Endometrial microvascular endothelial cells (primary cell): Measurements from ENCODE around the gene MYRIP. TPM values are rescaled to one million over a fixed set of nuclear protein-coding genes. Genes with fewer than 3 reads are reported as not detected.

Source experiments
- in situ Hi-C: cut with HindIII; loops from 2 replicates; pipeline ENCODE4 v1.10.0; 2017; ENCODE audit warnings: low sequenced_read_pairs, low pct_unique_long_range_greater_than_20kb; ENCODE audit errors: inconsistent ontology term
- total RNA-seq: library from RNA; depleted of rRNA; stranded (reverse); fragments of >200 nt; gene quantifications from one replicate; pipeline ENCODE4 v1.2.3, GENCODE V29; 2015; ENCODE audit errors: inconsistent ontology term

Gene MYRIP
- total RNA-seq, 1 donor from 2014 or later: 1.1 TPM

- in situ Hi-C loops: no loop called here
These were observed 328.3 kb downstream of the MYRIP start for GRCh38 chr3:40137591-40138295.

- in situ Hi-C loops: no loop called here
These were observed 334.1 kb downstream of the MYRIP start for GRCh38 chr3:40143283-40144090.

GRCh38 chr3:40148827-40149226 lies 339.4 kb downstream of the MYRIP start:
- in situ Hi-C loops: no loop called here

GRCh38 chr3:40152482-40153133 lies 343.2 kb downstream of the MYRIP start:
- in situ Hi-C loops: no loop called here

- in situ Hi-C loops: no loop called here
These were observed 351.5 kb downstream of the MYRIP start for GRCh38 chr3:40160933-40161332.

- in situ Hi-C loops: no loop called here
These were observed 353.2 kb downstream of the MYRIP start for GRCh38 chr3:40162616-40163015.

- in situ Hi-C loops: no loop called here
These were observed 357.6 kb downstream of the MYRIP start for GRCh38 chr3:40166997-40167396.

GRCh38 chr3:40167958-40168357 lies 358.5 kb downstream of the MYRIP start:
- in situ Hi-C loops: no loop called here

GRCh38 chr3:40169983-40170382 lies 360.6 kb downstream of the MYRIP start:
- in situ Hi-C loops: no loop called here

- in situ Hi-C loops: no loop called here
These were observed 361.0 kb downstream of the MYRIP start for GRCh38 chr3:40170395-40170794.

GRCh38 chr3:40172560-40172959 lies 363.2 kb downstream of the MYRIP start:
- in situ Hi-C loops: no loop called here

GRCh38 chr3:40173227-40173721 lies 363.9 kb downstream of the MYRIP start:
- in situ Hi-C loops: no loop called here

- in situ Hi-C loops: no loop called here
These were observed 368.7 kb downstream of the MYRIP start for GRCh38 chr3:40178012-40178594.

- in situ Hi-C loops: no loop called here
These were observed 369.6 kb downstream of the MYRIP start for GRCh38 chr3:40179016-40179415.

GRCh38 chr3:40181182-40181581 lies 371.8 kb downstream of the MYRIP start:
- in situ Hi-C loops: no loop called here

- in situ Hi-C loops: no loop called here
These were observed 375.8 kb downstream of the MYRIP start for GRCh38 chr3:40185029-40185695.

GRCh38 chr3:40186508-40186907 lies 377.1 kb downstream of the MYRIP start:
- in situ Hi-C loops: no loop called here

- in situ Hi-C loops: no loop called here
These were observed 378.5 kb downstream of the MYRIP start for GRCh38 chr3:40187945-40188344.

- in situ Hi-C loops: no loop called here
These were observed 379.7 kb downstream of the MYRIP start for GRCh38 chr3:40189118-40189517.
